Stimulated activated CD8-positive, alpha-beta memory T cell treated with anti-CD3 and anti-CD28 coated beads, Interleukin-15, amount 100 ng/mL, for 1 hour (primary cell): ENCODE results near the gene WDR76.
A peak's percentile ranks its signal among the peaks of the same experiment; 100 is the strongest.
"Not testable (repeated sequence)": the region's sequence is repeated elsewhere in the genome, so short reads cannot be mapped to it uniquely, and the experiment has no call there.

ENCODE experiments used
- DNase-seq: peaks from one replicate; pipeline ENCODE4 v3.0.0-alpha.2; 2020; ENCODE audit warnings: low read depth

Gene WDR76

GRCh38 chr15:43821505-43821904, 5.3 kb upstream of the WDR76 start:
- no peak for DNase-seq

GRCh38 chr15:43824302-43825246, 2.2 kb upstream of the WDR76 start, which contains the start of gene MFAP1:
MFAP1 (minus strand) TSS chr15:43824690; CDS start chr15:43824569, 121 bp downstream.
- DNase-seq = peak; percentile 80

- DNase-seq = not testable (repeated sequence)
Observed at GRCh38 chr15:43825305-43825704, 1.5 kb upstream of the WDR76 start.

GRCh38 chr15:43826029-43826507, 734 bp upstream of the WDR76 start:
- DNase-seq = no peak

- DNase-seq = no peak
Observed at GRCh38 chr15:43828061-43828657, 1.4 kb downstream of the WDR76 start.

GRCh38 chr15:43829951-43830540, 3.2 kb downstream of the WDR76 start:
- not testable (repeated sequence) for DNase-seq

- not testable (repeated sequence) for DNase-seq
Observed at GRCh38 chr15:43830691-43831275, 4.0 kb downstream of the WDR76 start.

- DNase-seq = not testable (repeated sequence)
Observed at GRCh38 chr15:43831519-43832052, 4.8 kb downstream of the WDR76 start.

- DNase-seq = not testable (repeated sequence)
Observed at GRCh38 chr15:43832485-43832884, 5.7 kb downstream of the WDR76 start.

- DNase-seq = no peak
Observed at GRCh38 chr15:43845421-43845820, 18.6 kb downstream of the WDR76 start.

- DNase-seq = no peak
Observed at GRCh38 chr15:43851251-43851650, 24.4 kb downstream of the WDR76 start.

GRCh38 chr15:43852607-43853006, 25.8 kb downstream of the WDR76 start:
- no peak for DNase-seq

- no peak for DNase-seq
Observed at GRCh38 chr15:43854801-43855200, 28.0 kb downstream of the WDR76 start.

GRCh38 chr15:43859546-43859945, 32.7 kb downstream of the WDR76 start:
- no peak for DNase-seq

GRCh38 chr15:43866636-43867035, 39.8 kb downstream of the WDR76 start:
- DNase-seq = not testable (repeated sequence)

- DNase-seq = no peak
Observed at GRCh38 chr15:43867096-43867495, 40.3 kb downstream of the WDR76 start.

GRCh38 chr15:43868406-43868805, 41.6 kb downstream of the WDR76 start:
- no peak for DNase-seq

- no peak for DNase-seq
Observed at GRCh38 chr15:43871835-43872234, 45.0 kb downstream of the WDR76 start.

- no peak for DNase-seq
Observed at GRCh38 chr15:43872416-43873020, 45.7 kb downstream of the WDR76 start.

- DNase-seq = no peak
Observed at GRCh38 chr15:43873651-43874050, 46.8 kb downstream of the WDR76 start.

GRCh38 chr15:43876872-43877271, 50.1 kb downstream of the WDR76 start:
- DNase-seq = no peak

GRCh38 chr15:43877371-43877770, 50.6 kb downstream of the WDR76 start:
- DNase-seq = no peak
